HG03066 (cell line): ENCODE results near the gene DRC7.

Experiments used
- ATAC-seq: cut with Tn5 transposase; IDR thresholded peaks from one replicate; pipeline ENCODE4 v1.9.1; 2021; ENCODE audit warnings: low read depth; ENCODE audit not compliant: unreplicated experiment

The DRC7 gene

GRCh38 chr16:57675741-57676551, 18.7 kb upstream of the DRC7 start:
- no peak for ATAC-seq

- no peak for ATAC-seq
Measured at GRCh38 chr16:57676553-57677085, 18.0 kb upstream of the DRC7 start.

GRCh38 chr16:57677622-57678369, 16.8 kb upstream of the DRC7 start:
- no peak for ATAC-seq

- ATAC-seq = no peak
Measured at GRCh38 chr16:57679016-57679415, 15.6 kb upstream of the DRC7 start.

- ATAC-seq = no peak
Measured at GRCh38 chr16:57679767-57680482, 14.7 kb upstream of the DRC7 start.

- no peak for ATAC-seq
Measured at GRCh38 chr16:57680842-57681375, 13.7 kb upstream of the DRC7 start.

- no peak for ATAC-seq
Measured at GRCh38 chr16:57681950-57682728, 12.5 kb upstream of the DRC7 start.

- no peak for ATAC-seq
Measured at GRCh38 chr16:57682809-57683635, 11.6 kb upstream of the DRC7 start.

GRCh38 chr16:57683636-57684545, 10.7 kb upstream of the DRC7 start:
- ATAC-seq = no peak

GRCh38 chr16:57684626-57685358, 9.8 kb upstream of the DRC7 start:
- no peak for ATAC-seq

GRCh38 chr16:57685633-57686032, 9.0 kb upstream of the DRC7 start:
- ATAC-seq = no peak

- no peak for ATAC-seq
Measured at GRCh38 chr16:57686577-57686976, 8.0 kb upstream of the DRC7 start.

- ATAC-seq = no peak
Measured at GRCh38 chr16:57687363-57687929, 7.2 kb upstream of the DRC7 start.

- no peak for ATAC-seq
Measured at GRCh38 chr16:57688487-57688986, 6.1 kb upstream of the DRC7 start.

- no peak for ATAC-seq
Measured at GRCh38 chr16:57688987-57689761, 5.4 kb upstream of the DRC7 start.
